ENCODE measurements around the gene PPARGC1A.

- TF ChIP-seq CTCF (conservative IDR thresholded peaks at IDR 0.05; ENCODE audit: low read depth in 2 of 2) (no peak), NANOG (IDR thresholded peaks at IDR 0.05; ENCODE audit: borderline replicate concordance) (no peak), ZNF331 (CRISPR knock-in tag; IDR thresholded peaks at IDR 0.05; ENCODE audit: low read depth) (no peak), POLR2AphosphoS5 (IDR thresholded peaks at IDR 0.05; ENCODE audit: low read depth) (no peak), EZH2 (IDR thresholded peaks at IDR 0.05; ENCODE audit: low read depth, unreplicated experiment) (no peak), ETS1 (IDR thresholded peaks at IDR 0.05) (no peak), REST (IDR thresholded peaks at IDR 0.05; ENCODE audit: unreplicated experiment) (no peak), EZH2phosphoT487 (IDR thresholded peaks at IDR 0.05; ENCODE audit: unreplicated experiment) (no peak)
Measured at GRCh38 chr4:23844961-23845360, 44.9 kb downstream of the PPARGC1A start.
